Ramos (cell line): ENCODE results near the gene RAET1G.
"Not testable (repeated sequence)": the region's sequence is repeated elsewhere in the genome, so short reads cannot be mapped to it uniquely, and the experiment has no call there.

Source experiments
- in situ Hi-C: fragments of 300-500 bp; cut with MboI; formaldehyde crosslinking; loops from one replicate; pipeline ENCODE4 v1.14.3; 2022; ENCODE audit warnings: low sequenced_read_pairs; ENCODE audit not compliant: unreplicated experiment

The RAET1G gene

DNA sequence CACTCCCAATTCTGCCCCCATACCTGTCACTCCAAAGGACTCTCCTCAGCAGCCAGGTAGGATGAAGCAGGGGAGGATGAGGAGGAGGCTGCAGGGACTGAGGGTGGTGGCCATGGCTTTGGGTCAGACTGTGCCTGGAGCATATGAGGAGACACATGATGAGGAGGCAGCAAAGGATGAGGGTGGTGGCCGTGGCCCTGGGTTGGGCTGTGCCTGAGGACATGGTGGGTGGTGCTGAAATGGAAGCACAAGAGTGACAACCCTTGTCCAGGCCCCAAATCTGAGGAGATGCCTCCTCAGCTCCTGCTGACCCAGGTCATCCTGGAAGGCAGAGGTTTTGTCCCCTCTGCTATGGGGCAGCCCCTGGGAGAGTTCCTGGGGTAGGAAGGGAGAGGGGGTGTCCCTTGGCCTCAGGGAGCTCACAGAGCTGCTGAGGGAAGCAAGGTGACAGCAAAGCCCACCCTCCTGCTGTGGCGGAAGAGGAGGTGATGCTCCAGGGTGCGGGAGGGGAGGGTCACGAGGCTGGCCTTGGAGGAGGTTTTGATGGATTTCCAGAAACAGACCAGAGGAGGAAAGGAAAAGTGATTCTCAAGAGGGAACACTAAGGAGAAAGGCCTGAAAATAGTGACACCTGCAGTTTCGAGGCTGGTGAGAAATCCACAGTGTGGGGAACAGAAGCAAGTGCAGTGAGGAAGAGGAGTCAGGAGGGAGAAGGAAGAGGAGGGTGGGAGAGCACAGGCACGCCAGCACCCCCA is 4.6 kb downstream of the RAET1G start:
- in situ Hi-C loops, result no loop called here

DNA sequence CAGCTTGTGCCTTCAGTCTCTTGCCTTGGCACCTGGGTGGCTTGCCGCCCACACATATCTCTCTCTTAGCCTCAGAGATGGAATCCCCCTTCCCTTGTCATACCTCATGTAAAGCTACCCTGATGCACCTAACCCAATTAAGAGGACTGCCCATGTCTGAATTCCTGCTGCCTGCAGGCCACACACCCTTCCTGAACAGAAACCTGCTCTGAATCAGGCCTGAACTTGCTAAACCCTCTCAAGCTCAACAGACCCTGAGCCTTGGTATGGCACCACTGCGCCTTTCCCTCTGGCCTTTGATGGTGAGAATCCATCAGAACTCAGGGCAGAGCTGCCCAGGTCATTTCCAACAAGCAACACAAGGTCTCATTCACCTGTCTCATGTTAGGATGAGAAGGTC is 5.2 kb downstream of the RAET1G start:
- in situ Hi-C loops, result no loop called here

DNA sequence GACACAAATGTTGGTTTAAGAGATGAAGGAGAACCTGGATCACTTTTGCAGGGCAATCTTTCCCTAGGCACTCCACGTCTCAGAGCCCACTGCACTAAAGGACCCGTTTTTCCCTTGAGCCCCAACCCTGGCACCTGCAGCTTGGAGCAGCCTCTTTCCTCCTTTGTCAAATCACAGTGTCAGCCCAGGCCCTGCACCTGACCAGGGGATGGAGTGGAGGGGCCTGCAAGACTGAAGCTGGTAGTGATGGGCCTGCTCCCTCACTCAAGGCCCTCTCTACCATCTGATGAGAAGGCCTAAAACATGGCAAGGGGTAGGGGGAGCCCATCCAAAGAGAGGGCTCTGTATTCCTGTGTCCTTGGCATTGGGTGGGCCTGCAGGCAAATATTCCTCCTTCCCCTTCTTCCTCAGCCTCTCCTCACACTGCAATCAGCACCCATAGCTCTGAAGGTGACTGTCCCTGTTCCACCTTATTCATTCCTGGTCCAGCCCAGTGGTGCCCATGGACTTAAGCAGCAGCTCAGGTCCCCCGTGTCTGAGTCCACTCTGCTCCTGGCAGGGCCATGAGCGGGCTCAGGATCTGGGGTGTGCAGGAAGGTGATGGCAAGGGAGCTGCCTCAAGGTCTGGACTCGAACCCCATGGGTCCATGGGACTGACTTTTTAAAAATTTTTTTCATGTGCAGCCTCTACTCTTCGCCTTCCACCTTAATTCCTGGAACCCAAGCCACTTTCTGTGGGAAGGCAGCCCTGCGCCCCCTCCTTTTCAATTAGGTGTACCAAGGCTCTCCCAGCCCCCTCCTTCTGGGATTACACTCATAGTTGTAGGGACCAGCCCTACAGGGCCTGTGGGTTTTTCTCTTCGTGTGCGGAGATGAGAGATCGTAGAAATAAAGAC is 6.7 kb downstream of the RAET1G start:
- in situ Hi-C loops, result no loop called here

DNA sequence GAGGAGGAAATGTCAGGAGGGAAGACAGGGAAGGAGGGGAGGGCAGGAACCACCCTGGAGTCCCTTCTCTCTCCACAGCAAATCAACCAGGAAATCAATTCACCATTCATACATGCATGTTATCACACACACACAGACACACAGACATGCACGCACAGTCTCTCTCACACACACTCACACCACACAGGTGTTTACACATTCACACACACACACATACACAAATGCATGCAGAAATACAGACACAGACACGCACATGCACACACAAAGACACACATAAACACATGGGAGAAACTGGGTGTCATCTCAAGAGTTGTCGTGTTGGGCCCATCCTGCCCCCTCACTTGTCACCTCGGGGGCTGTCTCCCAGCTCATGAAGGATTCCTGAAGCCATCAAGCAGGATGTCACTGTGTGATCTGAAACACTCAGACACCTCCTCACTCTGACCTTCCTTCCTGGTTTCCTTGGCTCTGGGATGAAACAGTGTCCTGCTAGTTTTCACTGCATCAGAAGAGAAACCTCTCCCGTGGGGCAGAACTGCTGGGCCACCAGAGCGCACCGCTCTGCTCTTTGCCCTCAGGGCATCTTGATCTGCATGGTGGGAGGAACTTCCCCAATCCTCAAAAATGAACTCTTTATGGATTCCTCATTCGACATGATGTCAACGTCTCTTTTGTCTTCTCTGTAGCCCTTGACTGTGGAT is 9.2 kb downstream of the RAET1G start:
- in situ Hi-C loops, result no loop called here

DNA sequence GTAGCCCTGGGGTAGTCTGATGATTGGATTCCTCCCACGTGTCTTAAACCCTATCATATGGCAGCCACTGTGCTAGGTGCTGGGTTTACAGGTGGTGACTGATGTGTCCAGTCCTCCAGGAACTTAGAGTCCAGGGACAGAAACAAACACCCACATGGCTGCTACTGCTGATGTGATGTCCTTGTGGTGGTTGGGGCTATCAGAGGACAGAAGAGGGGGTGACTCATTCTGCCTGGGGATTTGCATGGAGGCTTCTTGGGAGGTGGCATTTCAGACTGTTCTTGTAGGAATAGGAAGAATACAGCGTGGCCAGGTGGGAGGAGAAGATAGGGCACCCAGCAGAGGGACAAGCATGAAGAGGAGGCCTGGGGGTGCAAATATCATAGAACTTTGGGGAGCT is 9.8 kb downstream of the RAET1G start:
- in situ Hi-C loops, result no loop called here

DNA sequence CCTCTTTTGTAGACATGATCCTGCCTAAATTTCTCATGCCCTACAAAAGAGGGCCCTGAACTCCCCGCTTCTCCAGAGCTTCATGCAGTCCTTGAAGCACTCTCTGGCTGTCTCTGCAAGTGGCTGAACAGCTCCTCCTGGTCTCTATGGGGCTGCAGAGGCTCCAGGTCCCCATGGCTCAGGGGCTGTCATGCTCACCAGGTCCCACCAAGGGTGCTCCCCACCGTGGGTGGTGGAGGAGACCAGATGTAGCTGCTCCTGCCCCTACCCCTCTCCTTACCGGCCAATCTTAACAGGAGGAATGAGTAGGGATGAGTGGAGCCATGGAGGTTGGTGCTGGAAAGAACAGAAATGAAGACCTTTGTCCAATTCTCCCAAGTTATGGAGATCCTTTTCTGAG is 10.2 kb downstream of the RAET1G start:
- in situ Hi-C loops, result not testable (repeated sequence)

DNA sequence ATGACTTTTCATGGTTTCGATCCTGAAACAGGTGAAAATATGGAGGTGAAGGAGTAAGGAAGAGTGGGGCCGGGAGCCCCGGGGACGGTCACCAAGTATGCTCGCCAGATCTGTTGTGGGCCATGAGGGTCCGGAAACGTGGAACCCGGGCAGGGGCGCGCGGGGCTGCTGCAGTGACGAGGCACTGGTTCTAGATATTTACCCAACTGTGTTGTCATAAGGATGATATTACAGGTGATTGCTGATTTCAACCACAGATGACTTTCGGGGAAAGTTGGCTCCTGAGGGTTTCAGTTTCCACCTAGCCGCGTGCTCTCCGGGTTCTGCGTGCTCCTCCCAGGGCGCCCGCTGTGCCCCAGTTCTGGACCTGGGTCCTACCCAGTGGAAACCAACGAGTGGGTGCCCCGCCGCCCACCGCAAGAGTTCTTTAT is 12.2 kb downstream of the RAET1G start:
- in situ Hi-C loops, result no loop called here

DNA sequence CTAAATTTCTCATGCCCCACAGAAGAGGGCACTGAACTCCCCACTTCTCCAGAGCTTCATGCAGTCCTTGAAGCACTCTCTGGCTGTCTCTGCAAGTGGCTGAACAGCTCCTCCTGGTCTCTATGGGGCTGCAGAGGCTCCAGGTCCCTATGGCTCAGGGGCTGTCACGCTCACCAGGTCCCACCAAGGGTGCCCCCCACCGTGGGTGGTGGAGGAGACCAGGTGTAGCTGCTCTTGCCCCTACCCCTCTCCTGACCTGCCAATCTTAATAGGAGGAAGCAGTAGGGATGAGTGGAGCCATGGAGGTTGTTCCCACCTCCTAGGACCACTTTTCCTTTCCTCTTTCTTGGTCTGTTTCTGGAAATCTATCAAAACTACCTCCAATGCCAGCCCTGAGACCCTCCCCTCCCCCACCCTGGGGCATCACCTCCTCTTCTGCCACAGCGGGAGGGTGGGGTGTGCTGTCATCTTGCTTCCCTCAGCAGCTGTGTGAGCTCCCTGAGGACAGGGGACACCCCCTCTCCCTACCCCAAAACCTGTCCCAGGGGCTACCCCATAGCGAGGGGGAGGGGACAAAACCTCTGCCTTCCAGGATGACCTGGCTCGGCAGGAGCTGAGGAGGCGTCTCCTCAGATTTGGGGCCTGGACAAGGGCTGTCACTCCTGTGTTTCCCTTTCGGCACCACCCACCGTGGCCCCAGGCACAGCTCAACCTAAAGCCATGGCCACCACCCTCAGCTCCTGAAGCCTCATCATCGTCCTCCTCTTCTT is 13.0 kb downstream of the RAET1G start:
- in situ Hi-C loops, result no loop called here

DNA sequence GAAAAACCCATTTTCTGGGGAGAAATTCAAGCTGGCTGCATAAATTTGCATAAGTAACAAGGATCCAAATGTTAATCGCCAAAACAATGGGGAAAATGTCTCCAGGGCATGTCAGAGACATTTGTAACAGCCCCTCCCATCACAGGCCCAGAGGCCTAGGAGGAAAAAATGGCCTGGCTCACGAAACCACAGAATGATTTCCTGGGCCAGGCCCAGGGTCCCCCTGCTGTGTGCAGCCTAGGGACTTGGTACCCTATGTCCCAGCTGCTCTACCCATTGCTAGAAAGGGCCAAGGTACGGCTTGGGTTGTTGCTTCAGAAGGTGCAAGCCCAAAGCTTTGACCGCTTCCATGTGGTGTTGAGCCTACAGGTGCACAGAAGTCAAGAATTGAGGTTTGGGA is 14.4 kb downstream of the RAET1G start:
- in situ Hi-C loops, result not testable (repeated sequence)

DNA sequence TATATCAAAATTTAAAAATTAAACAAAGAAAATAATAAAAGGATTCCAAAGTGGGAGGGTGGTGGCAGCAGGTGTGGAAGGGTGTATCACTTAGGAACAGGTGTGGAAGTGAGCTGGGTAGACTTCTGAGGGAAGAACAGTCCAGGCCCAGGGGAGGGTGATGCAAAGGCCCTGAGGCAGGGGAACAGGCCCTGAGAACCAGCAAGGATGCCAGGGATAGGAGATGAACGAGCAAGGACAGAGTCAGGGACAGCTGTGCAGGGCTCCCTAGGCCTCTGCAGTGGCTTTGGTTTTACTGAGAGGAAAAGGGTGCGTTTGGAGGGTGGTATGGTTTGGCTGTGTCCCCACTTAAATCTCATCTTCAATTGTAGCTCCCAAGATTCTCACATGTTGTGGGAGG is 15.6 kb downstream of the RAET1G start:
- in situ Hi-C loops, result no loop called here

DNA sequence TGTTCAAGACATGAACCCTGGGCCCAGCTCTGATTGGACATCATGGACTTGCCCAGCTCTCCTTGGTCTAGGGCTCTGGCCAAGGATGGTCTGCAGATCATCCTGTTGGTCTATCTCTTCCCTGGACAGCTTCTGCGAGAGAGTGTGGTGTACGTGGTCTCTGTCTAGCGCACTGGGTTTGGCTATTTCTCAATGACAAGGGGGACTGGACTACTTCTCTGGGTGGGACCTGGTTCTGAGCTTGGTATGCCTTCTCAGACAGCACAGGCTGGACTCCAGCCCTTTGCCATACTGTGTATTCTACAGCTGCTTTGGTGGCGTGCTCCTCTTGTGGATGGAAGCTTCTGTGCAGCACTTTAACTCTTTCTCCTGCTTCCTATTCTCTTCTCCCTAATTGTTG is 16.5 kb downstream of the RAET1G start:
- in situ Hi-C loops, result no loop called here

DNA sequence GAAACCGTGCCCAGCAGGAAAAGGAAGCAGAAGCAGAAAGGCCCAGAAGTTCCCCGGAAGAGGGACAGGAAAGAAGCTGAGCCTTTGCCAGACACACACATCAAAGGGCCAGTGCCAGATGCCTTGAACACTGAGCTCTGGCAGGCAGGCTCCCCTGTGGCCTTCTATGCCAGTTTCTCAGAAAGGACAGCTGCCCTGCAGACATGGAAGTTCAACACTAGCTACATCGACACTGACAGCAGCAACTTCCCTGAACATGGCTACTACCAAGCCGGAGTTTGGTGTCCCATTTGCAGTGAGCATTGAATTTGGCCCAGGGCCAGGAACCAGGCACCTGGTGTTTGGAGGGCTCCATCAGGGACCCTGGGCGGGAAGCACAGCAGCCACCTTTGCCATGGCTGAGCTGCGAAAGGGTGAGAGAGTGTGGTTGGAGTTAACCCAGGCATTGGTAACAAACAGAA is 17.0 kb downstream of the RAET1G start:
- in situ Hi-C loops, result no loop called here

DNA sequence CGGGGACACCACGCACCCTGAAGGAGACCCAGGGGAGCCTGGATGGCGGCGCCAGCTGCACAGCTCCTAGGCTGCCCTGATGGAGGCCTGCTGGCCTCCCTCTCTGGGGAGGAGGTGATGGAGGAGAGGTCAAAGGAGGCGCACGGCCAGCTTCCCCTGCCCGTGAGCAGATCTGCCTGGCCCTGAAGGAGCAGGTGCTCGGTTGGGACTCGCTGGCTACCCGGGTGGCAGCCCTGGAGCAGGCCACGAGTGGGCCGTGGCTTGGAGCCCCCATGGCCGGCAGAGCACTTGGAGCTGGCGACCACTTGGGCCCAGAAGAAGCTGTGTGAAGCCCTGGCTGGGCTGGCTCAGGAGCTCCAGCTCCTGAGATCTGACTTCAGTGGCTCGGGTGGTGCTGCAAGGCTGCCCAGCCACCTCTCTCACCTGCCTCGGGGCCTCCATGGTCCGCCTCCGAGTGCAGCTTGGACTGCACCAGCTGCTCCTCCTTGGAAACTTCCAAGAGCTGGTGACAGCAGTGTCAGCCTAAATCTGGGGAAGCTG is 17.5 kb downstream of the RAET1G start:
- in situ Hi-C loops, result no loop called here

DNA sequence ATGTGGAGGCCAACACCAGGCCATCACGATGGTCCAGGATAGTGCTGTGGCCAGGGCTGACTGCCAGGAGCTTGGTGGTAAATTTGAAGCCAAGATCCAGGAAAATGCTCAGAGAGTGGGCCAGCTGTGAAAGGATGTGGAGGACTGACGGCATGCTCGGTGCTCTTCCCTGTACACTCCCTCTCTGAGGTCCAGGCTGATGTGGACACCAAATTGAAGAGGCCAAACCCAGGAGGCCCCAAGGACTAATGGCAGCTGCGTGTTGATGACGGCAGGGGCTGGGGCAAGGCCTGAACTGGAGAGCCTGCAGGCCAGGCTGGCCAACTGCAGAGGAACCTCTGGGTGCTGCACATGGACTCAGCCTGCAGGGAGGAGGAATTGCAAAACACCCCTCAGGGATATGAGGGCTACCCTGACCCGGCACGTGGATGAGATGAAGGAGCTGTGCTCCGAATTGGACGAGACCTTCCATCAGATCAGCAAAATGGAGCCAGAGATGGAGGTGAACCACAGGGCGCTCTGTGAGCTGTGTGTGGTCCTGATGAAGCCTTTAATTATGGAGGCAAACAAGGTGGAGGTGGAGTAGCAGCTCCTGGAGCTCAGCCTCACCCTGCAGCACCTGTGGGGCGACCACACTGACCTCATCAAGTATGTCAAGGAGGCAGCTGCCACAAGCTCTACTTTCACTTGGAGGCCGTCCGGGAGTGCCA is 18.1 kb downstream of the RAET1G start:
- in situ Hi-C loops, result no loop called here

DNA sequence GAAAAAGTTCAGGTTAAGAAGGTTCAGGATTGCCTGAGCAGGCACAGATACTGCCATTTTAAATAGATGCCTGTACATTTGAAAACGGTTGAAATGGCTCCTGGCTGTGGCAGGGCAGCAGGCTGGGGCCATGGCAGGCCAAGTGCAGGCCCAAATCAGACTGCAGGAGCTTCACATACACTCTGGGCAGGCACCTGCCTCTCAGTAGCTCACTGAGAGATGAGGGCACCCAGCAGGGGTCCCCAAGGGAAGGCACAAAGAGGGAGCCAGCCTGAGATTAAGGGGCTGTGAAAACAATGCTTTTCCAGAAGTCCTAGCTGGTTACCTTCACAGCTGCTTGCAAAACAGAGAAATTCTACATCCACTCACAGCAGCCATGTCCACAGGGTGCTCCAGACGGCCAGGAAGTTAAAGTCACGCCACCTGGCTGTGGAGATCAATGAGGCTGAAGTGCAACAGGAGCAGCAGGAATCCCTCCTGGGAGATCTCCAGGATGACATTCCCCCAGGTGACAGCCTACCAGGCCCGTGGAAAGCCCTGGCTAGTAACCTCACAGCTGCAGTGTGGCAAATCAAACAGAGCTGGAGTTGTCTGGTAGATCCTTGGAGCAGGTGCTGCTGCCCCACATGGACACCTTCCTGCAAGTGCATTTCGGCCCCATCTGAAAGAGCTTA is 18.8 kb downstream of the RAET1G start:
- in situ Hi-C loops, result no loop called here

DNA sequence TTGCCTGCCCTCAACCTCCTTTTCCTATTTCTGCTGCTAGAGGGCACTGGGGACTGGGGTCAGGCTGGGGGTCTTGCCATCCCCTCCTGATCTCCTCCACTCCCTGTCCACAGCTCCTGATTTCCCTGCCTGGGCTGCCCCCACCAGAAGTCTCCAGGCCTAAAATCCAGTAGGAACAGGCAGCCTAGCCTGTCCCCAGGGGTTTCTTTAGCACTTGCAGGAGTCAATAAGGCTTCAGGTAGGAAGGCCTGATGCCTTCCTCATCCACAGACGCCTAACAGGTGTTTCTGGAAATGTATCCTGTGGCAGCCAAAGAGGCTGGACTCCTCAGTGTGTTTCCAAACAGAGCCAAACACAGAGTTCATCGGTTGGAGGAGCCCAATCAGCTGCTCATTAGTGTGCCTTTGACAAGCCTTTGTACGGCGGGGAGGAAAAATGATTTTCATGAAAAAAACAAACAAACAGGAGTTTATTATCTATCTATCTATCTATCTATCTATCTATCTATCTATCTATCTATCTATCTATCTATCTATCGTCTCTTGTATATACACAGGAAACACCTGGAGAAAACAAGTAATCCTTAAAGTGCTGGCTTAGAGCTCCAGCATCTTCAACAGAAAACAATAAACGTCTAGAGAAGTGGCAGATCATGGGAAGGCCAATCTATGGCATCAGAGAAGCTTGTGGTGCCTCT is 21.3 kb downstream of the RAET1G start:
- in situ Hi-C loops, result no loop called here

DNA sequence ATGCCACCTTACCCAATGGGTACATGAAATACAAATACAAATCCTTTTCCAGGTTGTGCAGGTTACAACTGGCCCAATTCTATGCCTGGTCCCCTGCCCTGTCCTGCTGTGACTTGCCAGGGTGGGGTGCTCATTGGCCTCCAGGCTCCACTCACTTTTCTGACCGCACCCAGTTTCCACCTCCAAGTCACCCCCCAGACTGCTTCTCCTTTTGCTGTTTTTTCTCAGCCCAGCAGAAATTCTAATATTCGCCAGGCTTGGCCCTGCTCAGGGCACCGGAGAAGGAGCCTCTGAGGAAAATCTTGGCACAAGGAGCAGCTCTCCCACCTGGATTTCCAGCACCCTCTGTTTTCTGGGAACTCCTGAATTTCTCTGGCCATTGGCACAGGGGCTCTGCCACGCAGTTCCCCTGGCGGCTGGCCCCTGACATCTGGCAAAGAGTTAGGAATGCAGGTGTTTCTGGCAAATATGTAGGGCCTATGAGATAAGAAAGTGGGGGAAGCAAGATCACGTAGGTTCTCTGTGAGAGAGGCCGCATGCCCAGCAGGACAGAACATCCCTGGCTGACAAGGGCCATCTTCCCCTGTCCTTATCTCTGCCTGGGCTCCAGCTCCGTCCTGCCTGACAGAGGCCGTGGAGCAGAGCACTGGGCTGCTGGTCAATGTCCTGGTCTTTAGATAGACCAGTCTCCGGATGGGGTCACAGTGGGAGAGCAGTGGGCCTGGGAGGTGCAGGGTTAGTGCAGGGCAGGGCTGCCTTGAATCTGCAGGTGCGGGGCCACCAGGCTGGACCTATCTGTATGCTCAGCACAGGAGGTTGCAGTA is 22.1 kb downstream of the RAET1G start:
- in situ Hi-C loops, result no loop called here
